Measurements from ENCODE around the gene PCBP3. TPM values are rescaled to one million over a fixed set of nuclear protein-coding genes. Genes with fewer than 3 reads are reported as not detected.

Gene PCBP3
- total RNA-seq, 2 donors from 2014 or later: 2.1 to 5.3 TPM

- no peaks in the 10 kb centered on the region for H3K9me3 ChIP-seq
- DNase-seq: no peak
- intact Hi-C loops (cut with DNase I): no loop called here
- H3K27ac ChIP-seq: no peak overlapping the region
- TF ChIP-seq CTCF (IDR thresholded peaks at IDR 0.05): no peak
- H3K36me3 ChIP-seq: no peaks in the 10 kb centered on the region
- no peak overlapping the region for H3K4me3 ChIP-seq
- peaks cover 16% of the 10 kb centered on the region for H3K4me1 ChIP-seq
- no peaks in the 10 kb centered on the region for H3K27me3 ChIP-seq
- H3K9ac ChIP-seq (ENCODE audit: low read depth in 2 of 2, low read length in 2 of 2): peak overlapping the region in 1 of 2 donors; percentile 14
Measured at GRCh38 chr21:45639206-45640000, 4.1 kb upstream of the PCBP3 start.

DNA sequence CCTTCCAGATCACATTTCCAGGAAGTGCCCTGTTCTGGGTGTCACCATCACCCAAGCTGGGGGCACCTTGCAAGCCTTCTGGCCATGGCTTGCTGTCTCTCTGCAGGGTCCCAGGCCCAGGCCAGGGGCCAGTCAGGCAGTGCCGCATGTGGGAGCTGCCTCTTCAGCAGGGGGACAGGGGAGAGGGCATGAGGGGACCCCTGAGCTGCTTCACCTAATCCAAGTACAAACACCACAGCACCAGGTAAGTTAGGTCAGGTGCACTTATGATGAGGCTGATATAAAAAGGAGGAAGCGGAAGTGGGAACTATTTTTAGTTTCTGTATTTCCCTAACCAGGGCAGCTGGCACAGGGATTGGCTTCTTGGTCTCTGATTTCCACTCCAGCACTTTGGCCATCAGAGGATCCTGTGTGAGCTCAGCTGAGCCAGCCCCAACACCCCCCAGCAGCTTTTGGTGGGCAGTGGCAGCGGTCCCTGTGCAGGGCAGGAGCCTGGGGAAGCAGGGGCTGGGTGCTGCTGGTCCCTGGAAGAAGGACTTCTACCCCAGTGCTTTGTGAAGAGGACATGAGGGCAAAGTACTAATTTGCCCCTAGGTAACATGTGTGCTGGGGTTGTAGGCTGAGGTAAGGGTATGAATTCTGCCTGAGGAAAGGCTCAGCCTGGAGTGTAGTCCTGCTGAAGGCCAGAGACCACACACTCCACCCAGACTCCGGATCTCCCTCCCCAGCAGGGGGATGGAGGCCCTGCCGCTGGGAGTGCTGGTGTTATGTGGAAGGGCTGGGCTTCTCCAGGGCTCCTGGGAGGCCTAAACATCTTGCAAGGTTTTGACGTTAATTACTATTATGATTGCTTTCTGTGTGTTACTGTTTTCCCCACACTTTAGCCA, 3.3 kb upstream of the PCBP3 start:
- no peak for TF ChIP-seq CTCF (IDR thresholded peaks at IDR 0.05)
- H3K4me3 ChIP-seq: no peak overlapping the region
- peak overlapping the region; percentile 12 to 14 for H3K9ac ChIP-seq (ENCODE audit: low read depth in 2 of 2, low read length in 2 of 2)
- H3K27ac ChIP-seq: peak overlapping the region; percentile 74
- H3K9me3 ChIP-seq: no peaks in the 10 kb centered on the region
- DNase-seq: no peak
- peaks cover 16% of the 10 kb centered on the region for H3K4me1 ChIP-seq
- no peaks in the 10 kb centered on the region for H3K27me3 ChIP-seq
- H3K36me3 ChIP-seq: no peaks in the 10 kb centered on the region
- intact Hi-C loops (cut with DNase I): no loop called here

DNA sequence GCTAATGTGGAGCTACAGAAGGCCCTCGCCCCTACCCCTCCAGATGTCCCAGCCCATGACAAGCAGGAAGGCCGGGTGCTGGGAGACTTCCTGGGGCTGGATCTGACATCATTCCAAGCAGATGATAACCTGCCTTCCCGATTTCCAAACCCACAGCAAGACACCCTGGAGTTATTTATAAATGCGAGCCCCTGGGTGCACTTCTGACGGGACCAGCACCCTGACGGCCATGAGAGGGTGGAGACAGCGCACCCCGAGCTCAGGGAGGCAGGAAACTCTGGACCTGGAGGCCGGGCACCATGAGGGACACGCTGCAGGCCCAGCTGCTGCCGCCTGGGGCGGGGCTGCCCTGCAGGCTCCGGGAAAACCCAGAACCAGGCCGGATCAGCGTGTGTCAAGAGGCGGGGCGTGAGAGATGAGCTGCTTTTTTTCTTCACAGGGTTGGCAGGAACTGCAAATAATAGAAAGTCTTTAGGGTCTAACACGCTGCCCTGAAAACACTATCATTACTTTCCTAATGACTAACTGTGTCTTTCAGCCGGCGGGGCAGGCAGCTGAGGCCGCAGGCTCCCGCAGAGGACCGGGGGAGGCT, 2.5 kb upstream of the PCBP3 start:
- Histone ChIP-seq H3K27ac (peak overlapping the region; percentile 74), H3K9ac (ENCODE audit: low read depth in 2 of 2, low read length in 2 of 2) (no peak overlapping the region), H3K4me1 (peaks cover 16% of the 10 kb centered on the region), H3K27me3 (no peaks in the 10 kb centered on the region), H3K36me3 (no peaks in the 10 kb centered on the region), H3K9me3 (no peaks in the 10 kb centered on the region), H3K4me3 (no peak overlapping the region)
- intact Hi-C loops (cut with DNase I): no loop called here
- TF ChIP-seq CTCF (IDR thresholded peaks at IDR 0.05): no peak
- DNase-seq: peak; percentile 62

DNA sequence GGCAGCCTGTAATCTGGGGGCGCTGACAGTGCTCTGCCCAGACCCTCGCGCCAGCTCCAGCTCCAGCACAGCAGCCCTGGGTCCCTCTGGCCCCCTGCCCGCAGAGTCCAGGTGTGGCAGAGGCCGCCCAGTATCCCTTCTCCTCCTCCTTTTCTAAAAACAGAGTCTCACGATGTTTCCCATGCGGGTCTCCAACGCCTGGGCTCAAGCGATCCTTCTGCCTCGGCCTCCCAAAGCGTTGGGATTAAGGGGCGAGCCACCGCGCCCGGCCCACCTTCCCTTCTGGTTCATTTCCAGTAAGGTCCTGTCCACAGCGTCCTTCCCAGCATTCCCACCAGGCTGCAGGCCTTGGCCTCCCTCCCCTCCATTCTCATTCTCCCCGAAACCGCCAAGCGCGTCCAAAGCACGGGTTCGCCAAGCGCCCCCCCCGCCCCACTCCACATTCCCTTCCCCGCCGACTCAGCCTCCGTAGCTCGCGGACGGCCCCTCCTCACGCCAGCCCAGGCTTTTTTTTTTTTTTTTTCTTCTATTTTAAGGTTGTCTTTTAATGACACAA, 2.0 kb upstream of the PCBP3 start:
- no peaks in the 10 kb centered on the region for H3K9me3 ChIP-seq
- TF ChIP-seq CTCF (IDR thresholded peaks at IDR 0.05): no peak
- peak overlapping the region; percentile 74 for H3K27ac ChIP-seq
- H3K36me3 ChIP-seq: no peaks in the 10 kb centered on the region
- H3K4me3 ChIP-seq: no peak overlapping the region
- H3K27me3 ChIP-seq: no peaks in the 10 kb centered on the region
- no peak overlapping the region for H3K9ac ChIP-seq (ENCODE audit: low read depth in 2 of 2, low read length in 2 of 2)
- peaks cover 16% of the 10 kb centered on the region for H3K4me1 ChIP-seq
- DNase-seq: no peak
- intact Hi-C loops (cut with DNase I): no loop called here
